ENCODE data around the gene UBE2O.

The UBE2O gene

DNA sequence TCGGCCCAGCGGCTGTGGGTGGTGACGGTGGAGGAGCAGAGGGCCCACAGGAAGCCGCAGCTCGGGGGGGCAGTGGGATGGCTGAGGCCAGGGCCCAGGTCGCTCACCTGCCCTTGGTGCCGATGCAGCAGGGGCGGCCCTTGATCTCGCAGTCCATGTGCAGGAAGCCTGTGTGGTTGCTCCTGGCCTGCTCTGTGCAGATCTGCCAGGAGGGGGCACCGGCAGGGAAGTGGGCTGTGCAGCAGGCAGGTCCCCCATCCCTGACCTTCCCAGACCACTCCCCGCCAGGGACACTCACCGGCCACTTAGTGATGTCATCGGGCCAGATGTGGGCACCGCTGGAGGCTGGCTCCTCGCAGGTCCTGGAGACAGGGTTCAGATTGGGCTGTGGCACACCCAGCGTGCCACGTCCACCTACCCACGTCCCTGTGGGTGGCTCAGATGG is 20.6 kb upstream of the UBE2O start:
- H3K4me1 ChIP-seq (ENCODE audit: control insufficient read depth, insufficient read depth, low read depth, low read length), result peaks cover 2% of the 10 kb centered on the region
- no peak overlapping the region for H3K14ac ChIP-seq (ENCODE audit: low read length in 2 of 2)
- H4K8ac ChIP-seq (ENCODE audit: low read length), result no peak overlapping the region
- H2BK5ac ChIP-seq (ENCODE audit: low read depth, low read length, poor library complexity, severe bottlenecking), result no peak overlapping the region
- 85% methylated on average over 17 of the region's 18 CpGs for WGBS
- peaks cover 0 to 92% of the 10 kb centered on the region in 2 experiments for H3K36me3 ChIP-seq (ENCODE audit: control insufficient read depth in 1 of 2, insufficient read depth in 2 of 2, low read depth in 1 of 2, low read length in 2 of 2)
- no peak overlapping the region for H3K27ac ChIP-seq (ENCODE audit: low read length, poor library complexity, severe bottlenecking)
- H3K23ac ChIP-seq (ENCODE audit: low read length in 2 of 2), result no peak overlapping the region
- H3K4ac ChIP-seq (ENCODE audit: low read depth in 1 of 2, low read length in 2 of 2), result no peak overlapping the region
- no peak overlapping the region for H4K91ac ChIP-seq (ENCODE audit: low read length)
- H2BK120ac ChIP-seq (ENCODE audit: low read depth, low read length), result no peak overlapping the region
- no peaks in the 10 kb centered on the region for H3K79me1 ChIP-seq (replicated peaks; ENCODE audit: low read length, poor library complexity, severe bottlenecking)
- DNase-seq, result no peak
- no peaks in the 10 kb centered on the region for H3K9me3 ChIP-seq (ENCODE audit: control insufficient read depth, low read length)
- no peak overlapping the region for H3K4me2 ChIP-seq (ENCODE audit: low read length, poor library complexity, severe bottlenecking)
- H2AFZ ChIP-seq (ENCODE audit: low read depth, low read length), result no peak overlapping the region
- no peak overlapping the region for H2BK15ac ChIP-seq (ENCODE audit: low read depth, poor library complexity, severe bottlenecking)
- H3K4me3 ChIP-seq (ENCODE audit: insufficient read depth in 1 of 2, low read depth in 1 of 2, low read length in 2 of 2), result no peak overlapping the region
- peaks cover 0 to 43% of the 10 kb centered on the region in 2 experiments for H3K27me3 ChIP-seq (ENCODE audit: control insufficient read depth in 1 of 2, insufficient read depth in 1 of 2, low read length in 2 of 2)
- H3K9ac ChIP-seq (ENCODE audit: low read length), result no peak overlapping the region
- H2AK5ac ChIP-seq (ENCODE audit: low read length, severe bottlenecking), result no peak overlapping the region
- no peak overlapping the region for H2BK12ac ChIP-seq (ENCODE audit: low read length in 2 of 2)
- no peak overlapping the region for H3K18ac ChIP-seq (ENCODE audit: low read depth in 1 of 2, low read length in 2 of 2)

DNA sequence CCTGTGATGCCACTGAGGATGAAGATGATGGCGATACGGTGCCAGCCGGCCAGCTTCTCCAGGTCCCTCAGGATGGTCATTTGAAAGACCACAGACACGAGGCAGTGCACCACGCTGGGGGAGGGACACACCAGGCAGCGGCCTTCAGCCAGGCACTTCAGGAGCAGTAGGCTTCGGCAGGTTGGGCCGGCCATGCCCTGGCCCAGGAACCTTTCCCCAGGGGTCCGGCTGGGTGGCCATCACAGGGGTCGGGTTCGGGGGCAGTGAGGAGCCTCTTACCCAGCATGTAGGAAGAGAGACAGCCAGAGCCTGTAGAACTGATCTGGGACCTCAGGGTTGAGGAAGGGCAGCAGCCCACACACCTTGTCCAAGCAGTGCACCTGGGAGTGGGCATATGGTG is 19.8 kb upstream of the UBE2O start:
- no peak overlapping the region for H4K91ac ChIP-seq (ENCODE audit: low read length)
- no peak overlapping the region for H3K4me3 ChIP-seq (ENCODE audit: insufficient read depth in 1 of 2, low read depth in 1 of 2, low read length in 2 of 2)
- no peak overlapping the region for H2AFZ ChIP-seq (ENCODE audit: low read depth, low read length)
- no peak overlapping the region for H2BK15ac ChIP-seq (ENCODE audit: low read depth, poor library complexity, severe bottlenecking)
- H3K9ac ChIP-seq (ENCODE audit: low read length), result no peak overlapping the region
- H2BK120ac ChIP-seq (ENCODE audit: low read depth, low read length), result no peak overlapping the region
- H3K27ac ChIP-seq (ENCODE audit: low read length, poor library complexity, severe bottlenecking), result no peak overlapping the region
- peaks cover 0 to 44% of the 10 kb centered on the region in 2 experiments for H3K27me3 ChIP-seq (ENCODE audit: control insufficient read depth in 1 of 2, insufficient read depth in 1 of 2, low read length in 2 of 2)
- 93% methylated on average over 11 of the region's 11 CpGs for WGBS
- no peak overlapping the region for H3K4me2 ChIP-seq (ENCODE audit: low read length, poor library complexity, severe bottlenecking)
- H3K23ac ChIP-seq (ENCODE audit: low read length in 2 of 2), result no peak overlapping the region
- H4K8ac ChIP-seq (ENCODE audit: low read length), result no peak overlapping the region
- H3K4me1 ChIP-seq (ENCODE audit: control insufficient read depth, insufficient read depth, low read depth, low read length), result peaks cover 2% of the 10 kb centered on the region
- no peaks in the 10 kb centered on the region for H3K79me1 ChIP-seq (replicated peaks; ENCODE audit: low read length, poor library complexity, severe bottlenecking)
- H3K9me3 ChIP-seq (ENCODE audit: control insufficient read depth, low read length), result no peaks in the 10 kb centered on the region
- no peak for DNase-seq
- H2BK12ac ChIP-seq (ENCODE audit: low read length in 2 of 2), result no peak overlapping the region
- no peak overlapping the region for H3K18ac ChIP-seq (ENCODE audit: low read depth in 1 of 2, low read length in 2 of 2)
- no peak overlapping the region for H2AK5ac ChIP-seq (ENCODE audit: low read length, severe bottlenecking)
- H3K36me3 ChIP-seq (ENCODE audit: control insufficient read depth in 1 of 2, insufficient read depth in 2 of 2, low read depth in 1 of 2, low read length in 2 of 2), result peaks cover 0 to 85% of the 10 kb centered on the region in 2 experiments
- no peak overlapping the region for H3K14ac ChIP-seq (ENCODE audit: low read length in 2 of 2)
- no peak overlapping the region for H3K4ac ChIP-seq (ENCODE audit: low read depth in 1 of 2, low read length in 2 of 2)
- H2BK5ac ChIP-seq (ENCODE audit: low read depth, low read length, poor library complexity, severe bottlenecking), result no peak overlapping the region

DNA sequence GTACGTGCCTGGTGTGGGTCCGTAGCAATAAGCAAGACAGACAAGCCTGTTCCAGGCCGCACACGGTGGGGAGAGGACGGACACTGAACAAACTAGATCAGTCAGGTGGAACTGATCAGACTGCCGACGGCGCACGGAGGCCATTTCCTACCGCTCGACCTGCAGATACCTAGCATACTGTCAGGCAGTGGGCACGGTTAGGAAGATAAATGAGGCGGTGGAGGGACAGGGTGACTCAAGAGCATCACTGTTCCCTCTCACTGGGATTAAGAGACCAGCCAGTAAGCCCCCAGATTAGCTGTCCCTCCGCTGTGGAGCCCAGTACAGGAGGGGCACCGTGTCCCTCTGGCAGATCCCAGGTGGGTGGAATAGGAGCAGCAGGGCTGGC is 19.3 kb upstream of the UBE2O start:
- H3K27me3 ChIP-seq (ENCODE audit: control insufficient read depth in 1 of 2, insufficient read depth in 1 of 2, low read length in 2 of 2), result peaks cover 0 to 49% of the 10 kb centered on the region in 2 experiments
- no peak overlapping the region for H2BK5ac ChIP-seq (ENCODE audit: low read depth, low read length, poor library complexity, severe bottlenecking)
- H2AFZ ChIP-seq (ENCODE audit: low read depth, low read length), result no peak overlapping the region
- no peak overlapping the region for H3K9ac ChIP-seq (ENCODE audit: low read length)
- no peaks in the 10 kb centered on the region for H3K79me1 ChIP-seq (replicated peaks; ENCODE audit: low read length, poor library complexity, severe bottlenecking)
- WGBS, result 97% methylated on average over 15 of the region's 15 CpGs
- no peak overlapping the region for H3K4ac ChIP-seq (ENCODE audit: low read depth in 1 of 2, low read length in 2 of 2)
- H3K9me3 ChIP-seq (ENCODE audit: control insufficient read depth, low read length), result no peaks in the 10 kb centered on the region
- no peak overlapping the region for H3K23ac ChIP-seq (ENCODE audit: low read length in 2 of 2)
- H3K14ac ChIP-seq (ENCODE audit: low read length in 2 of 2), result no peak overlapping the region
- H2AK5ac ChIP-seq (ENCODE audit: low read length, severe bottlenecking), result no peak overlapping the region
- DNase-seq, result no peak
- H3K27ac ChIP-seq (ENCODE audit: low read length, poor library complexity, severe bottlenecking), result no peak overlapping the region
- no peak overlapping the region for H4K8ac ChIP-seq (ENCODE audit: low read length)
- H3K36me3 ChIP-seq (ENCODE audit: control insufficient read depth in 1 of 2, insufficient read depth in 2 of 2, low read depth in 1 of 2, low read length in 2 of 2), result peaks cover 0 to 80% of the 10 kb centered on the region in 2 experiments
- no peak overlapping the region for H2BK120ac ChIP-seq (ENCODE audit: low read depth, low read length)
- H2BK15ac ChIP-seq (ENCODE audit: low read depth, poor library complexity, severe bottlenecking), result no peak overlapping the region
- peaks cover 2% of the 10 kb centered on the region for H3K4me1 ChIP-seq (ENCODE audit: control insufficient read depth, insufficient read depth, low read depth, low read length)
- no peak overlapping the region for H3K4me2 ChIP-seq (ENCODE audit: low read length, poor library complexity, severe bottlenecking)
- no peak overlapping the region for H2BK12ac ChIP-seq (ENCODE audit: low read length in 2 of 2)
- H3K18ac ChIP-seq (ENCODE audit: low read depth in 1 of 2, low read length in 2 of 2), result no peak overlapping the region
- H3K4me3 ChIP-seq (ENCODE audit: insufficient read depth in 1 of 2, low read depth in 1 of 2, low read length in 2 of 2), result no peak overlapping the region
- H4K91ac ChIP-seq (ENCODE audit: low read length), result no peak overlapping the region

DNA sequence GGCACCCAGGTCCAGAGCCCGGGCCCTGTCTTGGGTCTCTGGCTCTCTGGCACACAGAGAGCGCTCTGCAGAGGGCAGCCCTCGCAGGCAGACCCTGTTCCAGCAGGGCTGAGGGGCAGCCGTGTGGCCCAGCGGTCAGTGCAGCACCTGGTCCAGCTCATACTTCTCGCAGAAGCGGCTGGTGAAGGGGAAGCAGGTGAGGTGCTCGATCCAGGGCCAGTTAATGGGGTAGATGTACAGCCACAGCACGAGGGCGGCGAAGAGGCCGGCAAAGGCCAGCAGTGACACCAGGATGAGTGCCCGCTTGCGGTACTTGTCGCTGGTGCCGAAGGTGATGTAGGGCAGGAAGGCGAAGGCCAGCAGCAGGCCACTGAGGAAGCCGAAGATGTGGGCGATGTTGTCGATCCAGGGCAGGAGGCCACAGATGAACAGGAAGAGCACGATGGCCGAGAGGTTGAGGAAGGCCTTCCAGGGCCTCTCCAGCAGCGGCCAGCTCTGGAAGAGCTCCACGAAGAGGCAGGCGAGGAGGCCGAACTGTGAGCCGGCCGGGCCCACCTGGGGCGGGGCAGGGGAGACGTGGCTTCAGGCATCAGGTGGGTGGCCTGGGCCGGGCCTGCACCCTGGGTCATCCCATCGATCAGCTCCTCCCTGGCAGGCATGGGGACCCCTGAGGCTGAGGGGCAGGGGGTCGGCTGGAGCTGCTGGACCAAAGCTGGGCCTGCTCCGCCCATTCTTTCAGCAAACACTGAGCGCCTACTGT is 18.7 kb upstream of the UBE2O start:
- peaks cover 0 to 48% of the 10 kb centered on the region in 2 experiments for H3K27me3 ChIP-seq (ENCODE audit: control insufficient read depth in 1 of 2, insufficient read depth in 1 of 2, low read length in 2 of 2)
- DNase-seq, result no peak
- H4K91ac ChIP-seq (ENCODE audit: low read length), result no peak overlapping the region

More for the DNA sequence above, 18.7 kb upstream of the UBE2O start:
- no peak overlapping the region for H3K9ac ChIP-seq (ENCODE audit: low read length)
- no peak overlapping the region for H2BK15ac ChIP-seq (ENCODE audit: low read depth, poor library complexity, severe bottlenecking)
- H2AFZ ChIP-seq (ENCODE audit: low read depth, low read length), result no peak overlapping the region
- no peak overlapping the region for H3K23ac ChIP-seq (ENCODE audit: low read length in 2 of 2)
- no peak overlapping the region for H2AK5ac ChIP-seq (ENCODE audit: low read length, severe bottlenecking)
- H2BK12ac ChIP-seq (ENCODE audit: low read length in 2 of 2), result no peak overlapping the region
- H3K4me2 ChIP-seq (ENCODE audit: low read length, poor library complexity, severe bottlenecking), result no peak overlapping the region
- H3K4ac ChIP-seq (ENCODE audit: low read depth in 1 of 2, low read length in 2 of 2), result no peak overlapping the region
- H2BK5ac ChIP-seq (ENCODE audit: low read depth, low read length, poor library complexity, severe bottlenecking), result no peak overlapping the region
- H2BK120ac ChIP-seq (ENCODE audit: low read depth, low read length), result no peak overlapping the region
- no peak overlapping the region for H3K27ac ChIP-seq (ENCODE audit: low read length, poor library complexity, severe bottlenecking)
- 93% methylated on average over 35 of the region's 35 CpGs for whole genome bisulfite sequencing
- H3K9me3 ChIP-seq (ENCODE audit: control insufficient read depth, low read length), result no peaks in the 10 kb centered on the region
- no peak overlapping the region for H3K14ac ChIP-seq (ENCODE audit: low read length in 2 of 2)
- H3K4me3 ChIP-seq (ENCODE audit: insufficient read depth in 1 of 2, low read depth in 1 of 2, low read length in 2 of 2), result no peak overlapping the region
- peaks cover 0 to 74% of the 10 kb centered on the region in 2 experiments for H3K36me3 ChIP-seq (ENCODE audit: control insufficient read depth in 1 of 2, insufficient read depth in 2 of 2, low read depth in 1 of 2, low read length in 2 of 2)
- H3K4me1 ChIP-seq (ENCODE audit: control insufficient read depth, insufficient read depth, low read depth, low read length), result peaks cover 2% of the 10 kb centered on the region
- no peaks in the 10 kb centered on the region for H3K79me1 ChIP-seq (replicated peaks; ENCODE audit: low read length, poor library complexity, severe bottlenecking)
- no peak overlapping the region for H4K8ac ChIP-seq (ENCODE audit: low read length)
- H3K18ac ChIP-seq (ENCODE audit: low read depth in 1 of 2, low read length in 2 of 2), result no peak overlapping the region

Data from mesenchymal stem cell (in vitro differentiated cells and primary cell).